Upper lobe of left lung (tissue), 4 donors: ENCODE measurements around the gene CLIC2.

Experiments
- CTCF ChIP-seq, 6 experiments: fragments of 450-650 bp in 4 of 6; fragments of 200-600 bp in 2 of 6; sonication (generic) in 2 of 6; IDR thresholded peaks; one replicate each; pipeline ENCODE4 v1.5.1; 2016 to 2019; ENCODE audit warnings: antibody characterized with exemption in 6 of 6
- EP300 ChIP-seq, 4 donors: sonication (generic); formaldehyde crosslinking; IDR thresholded peaks; one replicate each; pipeline ENCODE4 v1.5.1; 2017; ENCODE audit warnings: antibody characterized with exemption in 4 of 4, control low read depth in 2 of 4

GRCh38 chrX:155259752-155260151 lies 74.7 kb downstream of the CLIC2 start:
- no peak for TF ChIP-seq EP300 (IDR thresholded peaks at IDR 0.05)
- TF ChIP-seq CTCF (IDR thresholded peaks at IDR 0.05), result no peak
